Testis (tissue), 2 donors: ENCODE results near the gene SLC16A6.
"Not testable (repeated sequence)": the region's sequence is repeated elsewhere in the genome, so short reads cannot be mapped to it uniquely, and the experiment has no call there.

Source experiments
- CTCF ChIP-seq, 3 experiments: fragments of 450-650 bp in 2 of 3; fragments of 200-600 bp in 1 of 3; sonication (generic) in 1 of 3; IDR thresholded peaks; one replicate each; pipeline ENCODE4 v1.5.1; 2016 to 2019; ENCODE audit warnings: antibody characterized with exemption in 3 of 3, mild to moderate bottlenecking in 2 of 3, moderate library complexity in 1 of 3
- POLR2A ChIP-seq: fragments of 450-650 bp; IDR thresholded peaks from one replicate; pipeline ENCODE4 v1.6.1; 2017; ENCODE audit warnings: antibody characterized with exemption, mild to moderate bottlenecking, moderate library complexity

- not testable (repeated sequence) for TF ChIP-seq CTCF (IDR thresholded peaks at IDR 0.05); POLR2A
Observed at GRCh38 chr17:68265833-68266232, 25.1 kb downstream of the SLC16A6 start.
